GM19035 (cell line): ENCODE results near the gene ADAM17.
A peak's percentile ranks its signal among the peaks of the same experiment; 100 is the strongest.
"Not testable (repeated sequence)": the region's sequence is repeated elsewhere in the genome, so short reads cannot be mapped to it uniquely, and the experiment has no call there.

Experiments used
- ATAC-seq: cut with Tn5 transposase; IDR thresholded peaks from one replicate; pipeline ENCODE4 v1.9.1; 2021; ENCODE audit not compliant: unreplicated experiment

ADAM17 gene

GRCh38 chr2:9524291-9524690, 31.3 kb downstream of the ADAM17 start:
- no peak for ATAC-seq

GRCh38 chr2:9519250-9519649, 36.4 kb downstream of the ADAM17 start:
- ATAC-seq: no peak

GRCh38 chr2:9518780-9519179, 36.9 kb downstream of the ADAM17 start:
- no peak for ATAC-seq

GRCh38 chr2:9518163-9518562, 37.5 kb downstream of the ADAM17 start:
- no peak for ATAC-seq

DNA sequence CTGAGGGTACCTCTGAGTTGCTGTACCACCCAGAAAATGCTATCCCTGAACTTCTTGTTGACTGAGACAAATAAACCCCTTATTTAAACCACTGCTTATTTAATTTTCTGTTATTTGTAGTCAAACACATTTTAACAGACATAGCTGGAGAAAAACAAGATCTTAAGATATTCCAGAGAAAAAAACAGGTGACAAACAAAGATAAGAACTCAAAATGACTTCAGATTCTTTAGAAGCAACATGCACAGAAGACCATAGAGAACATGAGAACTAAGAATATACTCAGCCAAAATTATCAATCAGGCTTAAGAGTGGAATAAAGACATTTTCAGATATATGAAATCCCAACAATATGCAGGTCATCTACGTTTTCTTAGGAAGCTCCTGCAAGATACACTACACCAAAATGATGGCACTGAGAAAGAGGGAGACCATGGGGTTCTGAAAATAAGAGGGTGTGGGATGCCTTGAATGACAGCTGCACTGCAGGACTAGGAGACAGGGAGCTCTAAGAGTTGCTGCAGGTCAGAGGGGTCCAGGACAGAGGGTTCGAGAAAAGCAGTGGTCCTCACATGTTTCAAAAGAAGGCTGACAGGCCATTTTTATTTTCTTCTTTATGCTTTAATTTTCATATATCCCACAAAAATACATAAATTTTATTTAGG, 38.4 kb downstream of the ADAM17 start:
- ATAC-seq: no peak

DNA sequence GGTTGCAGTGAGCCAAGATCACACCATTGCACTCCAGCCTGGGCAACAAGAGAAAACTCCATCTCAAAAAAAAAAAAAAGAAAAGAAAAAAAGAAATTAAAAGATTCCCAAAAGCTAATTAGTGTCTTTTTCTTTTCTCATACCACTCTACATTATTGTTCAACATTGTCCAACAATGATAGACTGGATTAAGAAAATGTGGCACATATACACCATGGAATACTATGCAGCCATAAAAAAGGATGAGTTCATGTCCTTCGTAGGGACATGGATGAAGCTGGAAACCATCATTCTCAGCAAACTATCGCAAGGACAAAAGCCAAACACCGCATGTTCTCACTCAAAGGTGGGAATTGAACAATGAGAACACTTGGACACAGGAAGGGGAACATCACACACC, 41.7 kb downstream of the ADAM17 start:
- ATAC-seq: not testable (repeated sequence)

DNA sequence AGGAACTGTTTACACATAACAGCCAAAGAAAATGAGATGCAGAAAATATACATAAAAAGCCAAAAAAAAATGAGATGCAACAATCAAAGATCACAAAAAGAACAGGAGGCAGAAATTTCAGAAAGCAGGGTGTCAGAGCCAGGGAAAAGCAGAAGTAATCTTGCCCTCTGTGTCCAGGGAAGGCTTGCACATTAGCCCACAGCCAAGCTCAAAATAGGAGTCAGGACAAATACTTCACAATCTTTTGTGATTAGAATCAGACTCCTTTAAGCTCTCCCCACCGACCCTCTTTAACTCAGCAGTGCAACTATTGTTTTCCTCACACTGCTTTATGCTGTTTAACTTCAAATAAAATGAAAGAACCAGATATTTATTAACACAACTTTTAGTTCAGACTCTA, 46.7 kb downstream of the ADAM17 start:
- no peak for ATAC-seq

DNA sequence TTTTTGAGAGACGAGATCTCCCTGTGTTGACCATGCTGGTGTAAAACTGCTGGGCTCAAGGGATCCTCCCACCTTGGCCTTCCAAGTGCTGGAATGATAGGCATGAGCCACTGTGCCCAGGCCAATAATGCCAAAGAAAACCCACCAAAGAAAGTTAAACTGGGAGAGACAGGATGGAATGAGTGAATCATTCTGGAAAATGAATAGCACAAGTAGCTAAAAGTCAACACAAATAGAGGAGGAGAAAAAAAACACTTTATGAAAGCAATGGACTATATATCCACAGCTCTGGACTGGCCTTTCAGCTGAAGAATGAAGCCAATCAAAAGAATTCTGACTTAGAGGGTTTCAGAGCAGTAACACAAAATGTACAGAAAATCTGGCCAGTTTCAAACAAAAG, 57.4 kb downstream of the ADAM17 start:
- ATAC-seq: no peak

DNA sequence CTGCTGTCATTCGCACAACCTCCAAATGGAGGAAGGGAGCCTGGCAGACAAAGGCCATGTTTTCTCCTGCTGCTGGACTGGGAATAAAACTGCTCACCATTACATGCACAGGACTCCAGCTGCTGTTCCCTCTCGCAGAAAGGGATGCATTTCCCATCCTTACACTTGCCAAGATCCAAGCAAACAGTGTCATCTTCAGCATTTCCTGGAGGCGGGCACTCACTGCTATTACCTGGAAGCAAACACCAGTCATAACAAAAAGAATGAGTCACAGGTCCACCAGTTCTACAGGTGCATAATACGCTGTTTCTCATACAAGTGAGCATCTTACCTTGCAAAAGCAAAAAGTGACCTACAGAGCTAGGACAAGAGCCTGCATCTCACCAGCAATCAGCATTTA, 58.6 kb downstream of the ADAM17 start:
- ATAC-seq: no peak

DNA sequence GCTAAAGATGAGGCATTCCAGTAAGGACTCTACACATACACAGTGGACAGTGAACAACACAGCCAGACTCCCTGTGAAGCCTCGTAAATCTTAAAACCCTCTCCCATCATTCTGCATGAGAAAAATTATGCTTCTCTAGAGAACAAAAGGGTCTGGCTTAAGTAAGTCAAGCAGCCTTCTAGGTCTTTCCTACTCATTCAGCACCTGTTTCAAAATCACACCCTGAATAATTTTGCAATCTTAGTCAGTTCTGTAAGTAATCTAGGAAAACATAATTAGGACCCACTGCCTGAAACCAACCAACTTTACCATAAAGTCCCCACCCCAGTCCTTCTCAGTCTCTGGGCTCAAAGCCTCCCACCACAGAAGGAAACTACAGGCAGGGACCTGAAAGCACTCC, 61.5 kb downstream of the ADAM17 start:
- ATAC-seq: no peak

DNA sequence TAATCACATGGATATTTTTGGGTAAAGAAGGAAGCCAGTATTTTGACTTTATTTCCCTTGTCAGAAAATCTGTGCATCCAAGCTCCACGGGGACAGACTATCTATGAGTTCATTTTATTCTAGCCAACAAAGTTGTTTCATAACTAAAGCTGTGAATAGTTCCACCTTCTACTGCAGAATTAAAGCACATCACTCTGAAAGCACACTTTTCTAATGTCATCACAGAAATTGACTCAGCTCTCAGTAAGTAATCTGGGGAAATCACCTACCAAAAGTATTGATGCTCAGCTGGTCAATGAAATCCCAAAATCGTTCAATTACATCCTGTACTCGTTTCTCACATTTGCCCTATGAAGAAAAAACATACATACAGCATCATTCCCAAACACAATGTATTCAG, 62.2 kb downstream of the ADAM17 start:
- no peak for ATAC-seq

- no peak for ATAC-seq
These were observed 62.7 kb downstream of the ADAM17 start for GRCh38 chr2:9492927-9493326.

DNA sequence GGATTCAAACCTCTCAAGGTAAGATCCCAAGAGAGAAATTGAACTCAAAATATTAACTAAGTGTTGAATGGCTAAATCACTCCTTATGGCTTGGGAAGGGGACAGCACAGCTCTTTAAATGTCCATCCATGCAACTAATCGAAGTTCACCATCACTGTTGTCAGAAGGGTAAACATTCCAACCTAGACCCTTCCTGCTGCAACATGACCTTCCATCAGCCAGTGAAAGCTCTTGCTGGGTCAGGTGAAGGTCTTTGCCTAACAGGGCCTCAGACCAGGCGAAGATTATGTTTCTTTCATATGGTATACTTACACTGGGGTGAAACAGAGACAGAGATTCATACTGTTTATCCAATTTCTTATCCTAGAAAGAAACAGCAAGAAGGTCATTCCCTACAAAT, 64.8 kb downstream of the ADAM17 start:
- ATAC-seq: no peak

GRCh38 chr2:9488583-9489547, 66.8 kb downstream of the ADAM17 start:
- no peak for ATAC-seq

GRCh38 chr2:9484533-9484932, 71.1 kb downstream of the ADAM17 start:
- no peak for ATAC-seq

DNA sequence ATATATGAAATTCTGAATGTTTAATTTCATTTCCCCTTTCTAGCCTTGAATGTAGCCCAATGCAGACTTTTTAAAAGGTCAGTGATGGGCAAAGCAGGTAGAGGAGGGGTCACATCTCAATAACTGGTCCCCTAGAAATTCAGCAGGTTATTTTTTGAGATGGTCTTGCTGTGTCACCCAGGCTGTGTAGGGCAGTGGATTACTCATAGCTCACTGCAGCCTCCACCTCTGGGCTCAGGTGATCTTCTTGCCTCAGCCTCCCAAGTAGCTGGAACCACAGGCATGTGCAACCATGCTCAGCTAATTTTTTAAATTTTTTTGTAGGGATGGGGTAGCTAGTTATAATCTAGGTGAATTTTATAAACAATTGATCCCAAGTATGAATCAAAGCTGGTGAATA, 72.5 kb downstream of the ADAM17 start:
- ATAC-seq: no peak

GRCh38 chr2:9480157-9480556, 75.5 kb downstream of the ADAM17 start:
- no peak for ATAC-seq

GRCh38 chr2:9478526-9478925, 77.1 kb downstream of the ADAM17 start:
- ATAC-seq: no peak

DNA sequence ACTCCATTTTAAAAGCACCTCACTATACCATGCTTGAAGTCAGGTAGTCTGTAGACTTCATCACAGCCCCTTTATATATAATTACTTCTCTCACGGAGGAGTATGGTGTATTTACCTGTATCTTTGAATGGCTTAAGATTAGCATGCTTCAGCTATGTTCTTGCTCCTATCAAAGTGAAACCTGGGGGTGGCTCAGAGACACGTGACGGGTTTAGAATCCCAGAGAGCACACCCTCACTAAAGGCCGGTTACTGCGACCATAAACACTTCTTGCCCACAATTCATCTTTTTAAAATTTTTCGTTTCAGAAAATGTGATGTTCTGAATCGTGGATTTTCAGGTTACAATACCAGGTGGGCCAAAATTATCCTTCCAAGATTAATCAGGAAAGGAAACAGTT, 77.7 kb downstream of the ADAM17 start:
- ATAC-seq: no peak

GRCh38 chr2:9474361-9475057, 81.1 kb downstream of the ADAM17 start, which contains the start of gene IAH1:
Gene IAH1 (plus strand): TSS chr2:9474551. CDS start chr2:9474567, 16 bp downstream.
- ATAC-seq: peak; percentile 84

DNA sequence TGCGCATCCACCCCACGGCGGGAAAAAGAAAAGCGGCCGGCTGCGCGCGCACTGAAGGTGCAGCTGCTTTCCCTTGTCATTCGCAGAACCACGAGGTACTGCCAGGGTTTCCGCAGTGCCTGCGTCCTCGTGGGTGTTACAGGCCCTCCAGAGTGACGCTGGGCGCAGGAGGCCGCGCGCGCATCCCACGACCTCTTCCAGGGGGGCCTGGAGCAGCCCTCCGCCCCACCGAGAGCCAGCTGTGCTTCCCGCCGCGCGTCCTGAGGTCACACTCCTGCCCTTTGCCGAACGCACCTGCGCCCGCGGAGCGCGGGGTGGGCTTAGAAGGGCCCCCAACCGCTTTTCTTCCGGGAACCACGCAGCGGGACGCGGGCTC, 81.7 kb downstream of the ADAM17 start:
- ATAC-seq: peak; percentile 36
